HG02870 (cell line): ENCODE data around the gene YBEY.

Experiments
- ATAC-seq: cut with Tn5 transposase; IDR thresholded peaks from one replicate; pipeline ENCODE4 v1.9.1; 2021; ENCODE audit warnings: mild to moderate bottlenecking, moderate library complexity; ENCODE audit not compliant: unreplicated experiment

The YBEY gene

GRCh38 chr21:46325073-46325912 lies 39.2 kb downstream of the YBEY start:
- ATAC-seq: no peak

GRCh38 chr21:46326110-46326703 lies 40.1 kb downstream of the YBEY start:
- ATAC-seq: no peak

- ATAC-seq: no peak
Observed at GRCh38 chr21:46327711-46328110, 41.6 kb downstream of the YBEY start.

DNA sequence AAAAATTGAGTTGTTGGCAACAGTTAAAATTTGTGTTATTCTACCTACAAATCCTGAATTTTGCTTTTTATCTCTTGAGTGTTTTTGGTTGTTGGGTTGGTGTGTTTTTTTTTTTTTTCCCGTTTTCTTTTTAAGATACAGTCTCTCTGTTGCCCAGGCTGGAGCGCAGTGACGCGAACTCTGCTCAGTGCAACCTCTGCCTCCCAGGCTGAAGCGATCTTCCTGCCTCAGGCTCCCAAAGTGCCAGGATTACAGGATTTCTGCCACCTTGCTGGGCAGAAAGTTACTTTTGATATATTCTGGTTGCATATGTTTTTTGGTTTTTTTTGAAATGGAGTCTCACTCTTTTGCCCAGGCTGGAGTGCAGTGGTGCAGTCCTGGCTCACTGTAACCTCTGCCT lies 42.0 kb downstream of the YBEY start:
- ATAC-seq: no peak

DNA sequence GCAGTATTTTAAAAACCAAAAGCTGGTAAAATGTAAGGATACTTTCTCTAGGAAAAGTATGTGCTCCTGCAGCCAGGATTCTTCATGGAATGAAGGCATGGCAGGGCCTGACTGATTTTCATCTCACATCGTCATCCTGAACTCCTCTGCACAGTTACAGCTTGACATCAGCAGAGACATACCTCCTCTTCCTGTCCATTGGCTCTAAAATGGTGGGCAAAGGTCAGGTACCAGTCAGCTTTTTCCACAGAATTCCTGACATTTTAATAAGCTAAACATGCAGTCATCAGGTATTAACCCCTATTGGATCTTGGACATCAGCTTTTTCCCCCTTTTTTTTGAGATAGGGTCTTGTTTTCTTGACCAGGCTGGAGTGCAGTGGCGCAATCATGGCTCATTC lies 43.7 kb downstream of the YBEY start:
- no peak for ATAC-seq

DNA sequence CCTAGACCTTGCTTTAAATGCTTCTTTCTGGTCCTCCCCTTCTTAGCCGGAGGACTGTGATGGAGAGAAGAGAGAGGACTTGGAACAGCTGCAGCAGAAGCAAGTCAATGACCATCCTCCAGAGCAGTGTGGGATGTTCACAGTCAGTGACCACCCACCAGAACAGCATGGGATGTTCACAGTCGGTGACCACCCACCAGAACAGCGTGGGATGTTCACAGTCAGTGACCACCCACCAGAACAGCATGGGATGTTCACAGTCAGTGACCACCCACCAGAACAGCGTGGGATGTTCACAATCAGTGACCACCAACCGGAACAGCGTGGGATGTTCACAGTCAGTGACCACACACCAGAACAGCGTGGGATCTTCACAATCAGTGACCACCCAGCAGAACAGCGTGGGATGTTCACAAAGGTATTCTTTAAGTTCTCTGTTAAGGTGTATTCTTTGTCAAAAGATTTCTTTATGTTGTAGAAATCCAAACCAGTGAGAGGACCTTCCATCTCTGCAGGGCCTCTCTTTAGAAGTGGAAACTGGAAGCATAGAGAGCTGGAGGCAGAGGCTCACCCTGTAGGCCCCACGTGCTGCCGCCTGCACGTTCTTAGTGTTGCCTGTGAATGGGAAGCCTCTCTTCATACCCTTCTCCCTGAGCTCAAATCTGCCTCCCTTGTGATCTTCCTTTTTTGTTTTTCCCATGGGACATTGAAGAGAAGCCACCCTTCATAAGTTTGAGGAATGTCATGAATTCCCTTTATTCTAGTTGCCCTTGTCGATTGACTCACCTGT lies 48.4 kb downstream of the YBEY start:
- no peak for ATAC-seq

GRCh38 chr21:46336603-46337002 lies 50.5 kb downstream of the YBEY start:
- no peak for ATAC-seq

- ATAC-seq: no peak
Observed at GRCh38 chr21:46340998-46341397, 54.9 kb downstream of the YBEY start.

GRCh38 chr21:46344219-46344915 lies 58.2 kb downstream of the YBEY start:
- no peak for ATAC-seq

DNA sequence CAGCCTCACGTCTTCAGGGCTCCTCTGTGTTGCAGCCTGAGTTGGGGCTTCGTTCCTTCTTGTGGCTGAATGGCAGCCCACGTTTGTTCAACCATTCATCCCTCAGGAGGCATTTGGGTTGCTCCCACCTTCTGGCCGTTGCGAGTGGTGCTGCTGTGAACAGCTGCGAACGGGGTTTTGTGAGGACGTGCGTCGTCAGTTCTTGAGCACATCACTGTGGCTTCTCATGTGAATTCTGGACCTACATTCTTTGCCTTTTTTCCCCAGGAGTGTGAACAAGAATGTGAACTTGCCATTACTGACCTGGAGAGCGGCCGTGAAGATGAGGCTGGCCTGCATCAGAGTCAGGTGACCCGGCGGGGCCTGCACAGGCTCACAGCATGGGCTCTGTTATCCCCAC lies 59.7 kb downstream of the YBEY start:
- no peak for ATAC-seq

DNA sequence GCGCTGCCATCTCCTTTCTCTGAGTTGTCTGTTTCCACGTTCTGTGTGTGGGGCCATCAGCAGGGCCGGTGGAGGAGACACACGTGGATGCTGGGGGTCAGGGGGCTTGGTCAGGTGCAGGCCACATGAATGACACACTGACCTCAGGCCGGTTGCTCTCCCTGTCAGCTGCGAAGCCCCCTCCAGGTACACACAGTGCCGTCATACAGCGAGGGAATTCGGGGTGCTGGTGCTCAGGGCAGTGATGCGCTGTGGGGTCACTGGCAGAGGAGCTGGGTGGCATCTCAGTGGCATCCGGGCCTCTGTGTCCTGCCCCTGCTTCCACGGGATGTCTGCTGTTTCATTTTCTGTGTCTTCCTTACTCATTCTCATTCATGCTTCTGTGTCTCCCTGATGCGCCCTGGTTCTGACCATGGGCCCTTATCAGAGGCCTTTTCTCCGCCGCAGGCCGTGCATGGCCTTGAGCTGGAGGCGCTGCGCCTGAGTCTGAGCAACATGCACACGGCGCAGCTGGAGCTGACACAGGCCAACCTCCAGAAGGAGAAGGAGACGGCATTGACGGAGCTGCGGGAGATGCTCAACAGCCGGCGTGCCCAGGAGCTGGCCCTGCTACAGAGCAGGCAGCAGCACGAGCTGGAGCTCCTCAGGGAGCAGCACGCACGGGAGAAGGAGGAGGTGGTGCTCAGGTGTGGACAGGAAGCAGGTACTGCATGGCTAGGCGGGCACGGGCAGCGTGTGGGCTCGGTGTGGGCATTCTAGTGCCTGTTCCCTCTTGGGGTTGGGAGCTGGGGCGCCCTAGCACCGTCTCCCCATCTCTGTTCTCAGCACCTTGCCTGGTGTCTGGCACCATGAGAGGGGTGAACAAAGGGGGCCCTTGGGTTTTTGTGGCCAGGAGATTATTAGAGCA lies 60.4 kb downstream of the YBEY start:
- ATAC-seq: no peak

- ATAC-seq: no peak
Observed at GRCh38 chr21:46347203-46347550, 61.0 kb downstream of the YBEY start.
